ENCODE results near the gene CACNA2D3.
"Not testable (repeated sequence)": the region's sequence is repeated elsewhere in the genome, so short reads cannot be mapped to it uniquely, and the experiment has no call there.

The CACNA2D3 gene

GRCh38 chr3:54122324-54123002 is at the start of gene CACNA2D3:
TSS of gene CACNA2D3 (plus strand) at chr3:54122552.
- peak; percentile 10 for DNase-seq

- DNase-seq: no peak
These were observed 49.0 kb upstream of the CACNA2D3 start for GRCh38 chr3:54073386-54073785.

GRCh38 chr3:54079314-54079713 is 43.0 kb upstream of the CACNA2D3 start:
- no peak for DNase-seq

- no peak for DNase-seq
These were observed 42.5 kb upstream of the CACNA2D3 start for GRCh38 chr3:54079730-54080325.

- no peak for DNase-seq
These were observed 38.4 kb upstream of the CACNA2D3 start for GRCh38 chr3:54083921-54084320.

- no peak for DNase-seq
These were observed 36.4 kb upstream of the CACNA2D3 start for GRCh38 chr3:54085936-54086335.

- DNase-seq: no peak
These were observed 35.5 kb upstream of the CACNA2D3 start for GRCh38 chr3:54086652-54087405.

GRCh38 chr3:54087581-54088410 is 34.6 kb upstream of the CACNA2D3 start:
- DNase-seq: no peak

- DNase-seq: no peak
These were observed 28.7 kb upstream of the CACNA2D3 start for GRCh38 chr3:54093491-54094248.

GRCh38 chr3:54094926-54095325 is 27.4 kb upstream of the CACNA2D3 start:
- DNase-seq: no peak

- no peak for DNase-seq
These were observed 23.0 kb upstream of the CACNA2D3 start for GRCh38 chr3:54099381-54099780.

- DNase-seq: no peak
These were observed 18.3 kb upstream of the CACNA2D3 start for GRCh38 chr3:54104084-54104483.

- DNase-seq: not testable (repeated sequence)
These were observed 6.2 kb upstream of the CACNA2D3 start for GRCh38 chr3:54116129-54116528.

GRCh38 chr3:54120657-54121413 is 1.5 kb upstream of the CACNA2D3 start:
- DNase-seq: no peak

GRCh38 chr3:54121414-54122323 is 683 bp upstream of the CACNA2D3 start:
- no peak for DNase-seq

- no peak for DNase-seq
These were observed 837 bp downstream of the CACNA2D3 start for GRCh38 chr3:54123003-54123775.

GRCh38 chr3:54123776-54124196 is 1.4 kb downstream of the CACNA2D3 start:
- no peak for DNase-seq

GRCh38 chr3:54125300-54125699 is 2.9 kb downstream of the CACNA2D3 start:
- no peak for DNase-seq

- no peak for DNase-seq
These were observed 4.2 kb downstream of the CACNA2D3 start for GRCh38 chr3:54126551-54126950.

Measured in fibroblast of skin of right biceps (primary cell).